Neural cell (in vitro differentiated cells): ENCODE data around the gene SLC9A3. TPM values are rescaled to one million over a fixed set of nuclear protein-coding genes. Genes with fewer than 3 reads are reported as not detected.
"Not testable (repeated sequence)": the region's sequence is repeated elsewhere in the genome, so short reads cannot be mapped to it uniquely, and the experiment has no call there.

Experiments
- H2AFZ ChIP-seq: fragments of 200-600, 300-800 bp; sonication (generic), shearing (Covaris generic); 2 replicates; pipeline ENCODE4 v1.6.0; 2014; ENCODE audit warnings: low read depth, mild to moderate bottlenecking, antibody characterized with exemption, low read length, moderate library complexity
- H3F3A ChIP-seq: fragments of 200-600 bp; shearing (Covaris generic); 2 replicates; pipeline ENCODE4 v1.6.1; 2016; ENCODE audit warnings: mild to moderate bottlenecking, moderate library complexity, mixed read lengths, antibody characterized with exemption, low read length; ENCODE audit not compliant: insufficient read depth, poor library complexity, severe bottlenecking
- H3K27ac ChIP-seq: fragments of 200-600, 300-800 bp; sonication (generic), shearing (Covaris generic); 2 replicates; pipeline ENCODE4 v1.5.1; 2014; ENCODE audit warnings: mild to moderate bottlenecking, low read length, moderate library complexity
- H3K27me3 ChIP-seq: fragments of 300-800, 200-600 bp; sonication (generic), shearing (Covaris generic); 2 replicates; pipeline ENCODE4 v1.6.0; 2014; ENCODE audit warnings: mild to moderate bottlenecking, low read depth, low read length, moderate library complexity; ENCODE audit not compliant: insufficient read depth
- H3K36me3 ChIP-seq: fragments of 300-800, 200-600 bp; sonication (generic), shearing (Covaris generic); 2 replicates; pipeline ENCODE4 v1.5.1; 2014; ENCODE audit warnings: mild to moderate bottlenecking, antibody characterized with exemption, low read length, moderate library complexity; ENCODE audit not compliant: insufficient read depth
- H3K4me2 ChIP-seq: fragments of 300-800, 200-600 bp; sonication (generic), shearing (Covaris generic); 2 replicates; pipeline ENCODE4 v1.6.0; 2014; ENCODE audit warnings: mild to moderate bottlenecking, low read length
- H3K4me3 ChIP-seq: fragments of 300-800, 200-600 bp; sonication (generic), shearing (Covaris generic); 2 replicates; pipeline ENCODE4 v1.5.1; 2014; ENCODE audit warnings: mild to moderate bottlenecking, low read length, moderate library complexity
- H3K79me2 ChIP-seq: fragments of 200-600 bp; shearing (Covaris generic); replicated peaks from 2 replicates; pipeline ENCODE4 v1.6.0; 2014; ENCODE audit warnings: mild to moderate bottlenecking, low read length, moderate library complexity; ENCODE audit not compliant: insufficient read depth
- H3K9ac ChIP-seq: fragments of 300-800, 200-600 bp; sonication (generic), shearing (Covaris generic); 2 replicates; pipeline ENCODE4 v1.6.1; 2016; ENCODE audit warnings: mild to moderate bottlenecking, low read length, mixed read lengths
- H3K9me2 ChIP-seq: fragments of 200-600 bp; shearing (Covaris generic); 2 replicates; pipeline ENCODE4 v1.6.1; 2016; ENCODE audit warnings: mild to moderate bottlenecking, low read length, mixed read lengths; ENCODE audit not compliant: insufficient read depth
- H3K9me3 ChIP-seq: fragments of 200-600, 300-800 bp; sonication (generic), shearing (Covaris generic); 2 replicates; pipeline ENCODE4 v1.6.1; 2016; ENCODE audit warnings: mild to moderate bottlenecking, mixed run types, low read length, moderate library complexity, mixed read lengths
- H4K20me1 ChIP-seq: fragments of 200-600 bp; shearing (Covaris generic); 2 replicates; pipeline ENCODE4 v1.6.1; 2016; ENCODE audit warnings: mild to moderate bottlenecking, mixed run types; ENCODE audit not compliant: insufficient read depth
- EP300 ChIP-seq: fragments of 450-650 bp; conservative IDR thresholded peaks from 2 replicates; pipeline ENCODE4 v1.6.1; 2014; ENCODE audit warnings: antibody characterized with exemption, mild to moderate bottlenecking, moderate library complexity; ENCODE audit not compliant: poor library complexity, severe bottlenecking
- EZH2 ChIP-seq: fragments of 200-600, 300-800 bp; shearing (Covaris generic), sonication (generic); IDR thresholded peaks from 2 replicates; pipeline ENCODE4 v1.6.1; 2014; ENCODE audit warnings: antibody characterized with exemption, low read length, borderline replicate concordance, mild to moderate bottlenecking; ENCODE audit not compliant: insufficient read depth, poor library complexity, severe bottlenecking
- MXI1 ChIP-seq: fragments of 450-650 bp; conservative IDR thresholded peaks from 2 replicates; pipeline ENCODE4 v1.6.1; 2014; ENCODE audit warnings: antibody characterized with exemption, mild to moderate bottlenecking; ENCODE audit not compliant: poor library complexity, severe bottlenecking
- POLR2AphosphoS5 ChIP-seq: IDR thresholded peaks from 2 replicates; pipeline ENCODE4 v1.6.1; 2012
- RAD21 ChIP-seq: fragments of 450-650 bp; conservative IDR thresholded peaks from 2 replicates; pipeline ENCODE4 v1.6.1; 2014; ENCODE audit warnings: antibody characterized with exemption, mild to moderate bottlenecking, moderate library complexity
- REST ChIP-seq: IDR thresholded peaks from 2 replicates; pipeline ENCODE4 v1.6.1; 2012; ENCODE audit warnings: borderline replicate concordance
- SMC3 ChIP-seq: fragments of 450-650 bp; conservative IDR thresholded peaks from 2 replicates; pipeline ENCODE4 v1.6.1; 2014; ENCODE audit warnings: antibody characterized with exemption, mild to moderate bottlenecking, moderate library complexity; ENCODE audit not compliant: poor library complexity
- TAF1 ChIP-seq: IDR thresholded peaks from 2 replicates; pipeline ENCODE4 v1.6.1; 2012; ENCODE audit warnings: low read depth
- polyA plus RNA-seq: library from polyadenylated mRNA; depleted of rRNA; stranded (reverse); fragments of >200 nt; gene quantifications from 2 replicates; pipeline ENCODE4 v1.2.3, GENCODE V29; 2014

SLC9A3 gene
- polyA plus RNA-seq, 1 donor from 2014 or later, result 4.0 TPM

GRCh38 chr5:474840-475661 is 49.2 kb downstream of the SLC9A3 start:
- H2AFZ ChIP-seq, result no peak overlapping the region
- H3K4me3 ChIP-seq, result peak overlapping the region; percentile 94
- H3K9ac ChIP-seq, result peak overlapping the region; percentile 61
- no peaks in the 10 kb centered on the region for H3K79me2 ChIP-seq
- no peaks in the 10 kb centered on the region for H3K27me3 ChIP-seq
- H3F3A ChIP-seq, result no peaks in the 10 kb centered on the region
- peak overlapping the region; percentile 51 for H3K4me2 ChIP-seq
- TF ChIP-seq RAD21, result peak; percentile 19
- TF ChIP-seq TAF1, result no peak
- TF ChIP-seq EP300, result no peak
- no peaks in the 10 kb centered on the region for H3K9me3 ChIP-seq
- peak overlapping the region; percentile 37 for H3K27ac ChIP-seq
- H4K20me1 ChIP-seq, result no peaks in the 10 kb centered on the region
- H3K36me3 ChIP-seq, result no peaks in the 10 kb centered on the region
- H3K9me2 ChIP-seq, result no peaks in the 10 kb centered on the region

GRCh38 chr5:474232-474839 is 49.9 kb downstream of the SLC9A3 start:
- peak overlapping the region; percentile 68 for H3K27ac ChIP-seq
- H4K20me1 ChIP-seq, H3K27me3 ChIP-seq, H3K9me2 ChIP-seq, H3K9me3 ChIP-seq, H3K4me2 ChIP-seq, H3K79me2 ChIP-seq, H3F3A ChIP-seq, H2AFZ ChIP-seq, H3K36me3 ChIP-seq: not testable (repeated sequence)
- peak overlapping the region; percentile 94 for H3K4me3 ChIP-seq
- peak overlapping the region; percentile 74 for H3K9ac ChIP-seq

- TF ChIP-seq RAD21, result peak; percentile 8
- no peak for TF ChIP-seq TAF1
- no peak for TF ChIP-seq EP300
- TF ChIP-seq SMC3, result no peak
- H4K20me1 ChIP-seq, result no peaks in the 10 kb centered on the region
- no peaks in the 10 kb centered on the region for H3K27me3 ChIP-seq
- H3K9ac ChIP-seq, result peak overlapping the region; percentile 74
- H3K9me2 ChIP-seq, result no peaks in the 10 kb centered on the region
- no peaks in the 10 kb centered on the region for H3K9me3 ChIP-seq
- no peak overlapping the region for H2AFZ ChIP-seq
- no peaks in the 10 kb centered on the region for H3F3A ChIP-seq
- H3K36me3 ChIP-seq, result no peaks in the 10 kb centered on the region
- H3K79me2 ChIP-seq, result no peaks in the 10 kb centered on the region
- H3K27ac ChIP-seq, result peak overlapping the region; percentile 68
- H3K4me3 ChIP-seq, result peak overlapping the region; percentile 94
- peak overlapping the region; percentile 76 for H3K4me2 ChIP-seq
Measured at GRCh38 chr5:473551-474192, 50.6 kb downstream of the SLC9A3 start.

GRCh38 chr5:472656-473550 is 51.3 kb downstream of the SLC9A3 start:
- Histone ChIP-seq H3K27ac (peak overlapping the region; percentile 68), H3F3A (no peaks in the 10 kb centered on the region), H3K9me3 (no peaks in the 10 kb centered on the region), H3K9me2 (no peaks in the 10 kb centered on the region), H3K4me3 (peak overlapping the region; percentile 94), H3K9ac (peak overlapping the region; percentile 76), H3K27me3 (no peaks in the 10 kb centered on the region), H3K79me2 (no peaks in the 10 kb centered on the region), H3K36me3 (no peaks in the 10 kb centered on the region), H4K20me1 (no peaks in the 10 kb centered on the region), H2AFZ (peak overlapping the region; percentile 45), H3K4me2 (peak overlapping the region; percentile 73)
- TF ChIP-seq EZH2 (no peak), TAF1 (peak; percentile 29), MXI1 (peak; percentile 96), SMC3 (peak; percentile 45), REST (peak; percentile 10), POLR2AphosphoS5 (peak; percentile 78)
